Measurements from ENCODE around the gene KRTAP5-7. TPM values are rescaled to one million over a fixed set of nuclear protein-coding genes. Genes with fewer than 3 reads are reported as not detected.
"Not testable (repeated sequence)": the region's sequence is repeated elsewhere in the genome, so short reads cannot be mapped to it uniquely, and the experiment has no call there.

The KRTAP5-7 gene, protein sequence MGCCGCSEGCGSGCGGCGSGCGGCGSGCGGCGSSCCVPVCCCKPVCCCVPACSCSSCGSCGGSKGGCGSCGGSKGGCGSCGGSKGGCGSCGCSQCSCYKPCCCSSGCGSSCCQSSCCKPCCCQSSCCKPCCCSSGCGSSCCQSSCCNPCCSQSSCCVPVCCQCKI
- total RNA-seq (ENCODE audit: low replicate concordance), result 0.09 and 0.33 TPM in 2 replicates

DNA sequence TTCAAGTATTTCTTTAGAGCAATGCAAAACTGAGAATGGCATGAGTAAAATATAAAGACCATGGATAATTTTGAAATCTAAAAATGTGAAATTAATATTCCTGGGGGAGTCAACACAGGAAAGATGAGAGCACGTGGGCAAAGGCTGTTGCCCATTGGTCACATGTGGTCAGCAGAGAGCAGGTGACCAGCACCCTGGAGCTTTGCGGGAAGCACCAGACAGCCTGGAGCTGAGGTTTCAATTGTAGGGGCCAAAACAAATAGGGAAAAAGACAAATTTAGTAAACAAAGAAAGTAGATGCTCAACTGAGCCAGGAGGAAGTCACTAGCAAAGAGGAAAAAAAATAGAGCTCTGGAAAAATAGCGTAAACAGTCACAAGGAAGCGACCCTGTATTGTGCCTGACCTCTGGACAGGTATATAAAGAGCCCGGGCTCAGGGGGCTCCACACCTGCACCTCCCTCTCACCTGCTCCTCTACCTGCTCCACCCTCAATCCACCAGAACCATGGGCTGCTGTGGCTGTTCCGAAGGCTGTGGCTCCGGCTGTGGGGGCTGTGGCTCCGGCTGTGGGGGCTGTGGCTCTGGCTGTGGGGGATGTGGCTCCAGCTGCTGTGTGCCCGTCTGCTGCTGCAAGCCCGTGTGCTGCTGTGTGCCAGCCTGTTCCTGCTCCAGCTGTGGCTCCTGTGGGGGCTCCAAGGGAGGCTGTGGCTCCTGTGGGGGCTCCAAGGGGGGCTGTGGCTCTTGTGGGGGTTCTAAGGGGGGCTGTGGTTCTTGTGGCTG, at the start of gene KRTAP5-7:
TSS of gene KRTAP5-7 (plus strand) at position 472 of the 780 bp plus-strand sequence. CDS start at position 506, 34 bp downstream.
- H3K4me3 ChIP-seq (ENCODE audit: low read depth, low read length); DNase-seq (ENCODE audit: low read depth): not testable (repeated sequence)

DNA sequence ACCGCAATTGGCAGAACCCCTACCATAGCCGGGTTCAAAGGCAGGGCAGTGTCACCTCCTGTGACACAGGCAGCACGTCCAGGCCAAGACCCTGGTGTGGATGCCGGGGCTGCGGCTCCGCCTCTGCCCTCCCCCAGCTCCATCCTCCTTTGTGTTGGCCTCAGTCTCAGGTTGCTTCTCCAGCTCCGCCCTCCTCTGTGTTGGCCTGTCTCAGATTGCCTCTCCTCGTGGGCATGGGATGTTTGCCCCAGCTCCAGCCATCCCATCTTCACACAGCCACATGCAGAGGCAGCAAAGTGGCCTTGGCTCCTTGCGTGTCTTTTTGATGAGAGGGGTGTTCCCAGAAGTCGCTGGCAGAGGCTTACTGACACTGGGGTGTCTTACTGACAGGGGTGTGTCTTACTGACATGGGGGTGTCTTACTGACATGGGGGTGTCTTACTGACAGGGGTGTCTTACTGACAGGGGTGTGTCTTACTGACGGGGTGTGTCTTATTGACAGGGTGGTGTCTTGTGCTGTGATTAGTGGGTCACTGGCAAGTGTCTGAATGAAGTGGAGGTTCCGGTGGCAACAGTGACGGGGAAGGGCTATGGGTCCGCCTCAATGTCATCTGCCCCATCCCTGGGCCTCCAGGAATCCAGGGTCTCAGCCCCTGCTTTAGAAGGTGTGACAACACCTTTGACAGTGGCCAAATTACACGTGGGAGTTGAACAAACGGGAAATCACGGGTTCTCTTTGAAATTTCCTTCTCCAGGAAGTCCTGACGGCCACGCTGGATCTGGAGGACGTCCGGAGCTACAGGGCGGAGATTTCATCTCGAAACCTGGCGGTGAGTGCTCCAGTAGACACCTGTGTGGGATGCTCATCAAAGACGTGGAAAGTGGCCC, 49.2 kb upstream of the KRTAP5-7 start:
- DNase-seq (ENCODE audit: low read depth), result no peak
- no peak overlapping the region for H3K4me3 ChIP-seq (ENCODE audit: low read depth, low read length)
- TF ChIP-seq, protein P1, sequence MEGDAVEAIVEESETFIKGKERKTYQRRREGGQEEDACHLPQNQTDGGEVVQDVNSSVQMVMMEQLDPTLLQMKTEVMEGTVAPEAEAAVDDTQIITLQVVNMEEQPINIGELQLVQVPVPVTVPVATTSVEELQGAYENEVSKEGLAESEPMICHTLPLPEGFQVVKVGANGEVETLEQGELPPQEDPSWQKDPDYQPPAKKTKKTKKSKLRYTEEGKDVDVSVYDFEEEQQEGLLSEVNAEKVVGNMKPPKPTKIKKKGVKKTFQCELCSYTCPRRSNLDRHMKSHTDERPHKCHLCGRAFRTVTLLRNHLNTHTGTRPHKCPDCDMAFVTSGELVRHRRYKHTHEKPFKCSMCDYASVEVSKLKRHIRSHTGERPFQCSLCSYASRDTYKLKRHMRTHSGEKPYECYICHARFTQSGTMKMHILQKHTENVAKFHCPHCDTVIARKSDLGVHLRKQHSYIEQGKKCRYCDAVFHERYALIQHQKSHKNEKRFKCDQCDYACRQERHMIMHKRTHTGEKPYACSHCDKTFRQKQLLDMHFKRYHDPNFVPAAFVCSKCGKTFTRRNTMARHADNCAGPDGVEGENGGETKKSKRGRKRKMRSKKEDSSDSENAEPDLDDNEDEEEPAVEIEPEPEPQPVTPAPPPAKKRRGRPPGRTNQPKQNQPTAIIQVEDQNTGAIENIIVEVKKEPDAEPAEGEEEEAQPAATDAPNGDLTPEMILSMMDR (IDR thresholded peaks at IDR 0.05; ENCODE audit: insufficient read depth, low read length), result no peak

DNA sequence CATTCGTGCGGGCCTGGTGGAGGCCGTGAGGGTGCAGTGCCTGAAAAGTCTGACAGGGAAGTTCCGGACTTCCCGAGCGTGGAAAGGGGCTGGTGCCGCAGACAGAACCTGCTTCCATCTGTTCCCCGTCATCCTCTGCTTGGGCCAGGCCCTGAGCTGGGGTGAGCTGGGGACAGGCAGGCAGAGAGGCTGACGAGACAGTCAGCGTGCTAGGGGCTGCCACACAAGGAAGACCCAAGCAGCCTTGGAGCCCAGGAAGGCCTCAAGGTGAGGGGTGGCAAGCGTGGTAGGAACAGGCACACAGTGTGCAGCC, 48.6 kb upstream of the KRTAP5-7 start:
- DNase-seq (ENCODE audit: low read depth), result no peak
- H3K4me3 ChIP-seq (ENCODE audit: low read depth, low read length), result no peak overlapping the region

DNA sequence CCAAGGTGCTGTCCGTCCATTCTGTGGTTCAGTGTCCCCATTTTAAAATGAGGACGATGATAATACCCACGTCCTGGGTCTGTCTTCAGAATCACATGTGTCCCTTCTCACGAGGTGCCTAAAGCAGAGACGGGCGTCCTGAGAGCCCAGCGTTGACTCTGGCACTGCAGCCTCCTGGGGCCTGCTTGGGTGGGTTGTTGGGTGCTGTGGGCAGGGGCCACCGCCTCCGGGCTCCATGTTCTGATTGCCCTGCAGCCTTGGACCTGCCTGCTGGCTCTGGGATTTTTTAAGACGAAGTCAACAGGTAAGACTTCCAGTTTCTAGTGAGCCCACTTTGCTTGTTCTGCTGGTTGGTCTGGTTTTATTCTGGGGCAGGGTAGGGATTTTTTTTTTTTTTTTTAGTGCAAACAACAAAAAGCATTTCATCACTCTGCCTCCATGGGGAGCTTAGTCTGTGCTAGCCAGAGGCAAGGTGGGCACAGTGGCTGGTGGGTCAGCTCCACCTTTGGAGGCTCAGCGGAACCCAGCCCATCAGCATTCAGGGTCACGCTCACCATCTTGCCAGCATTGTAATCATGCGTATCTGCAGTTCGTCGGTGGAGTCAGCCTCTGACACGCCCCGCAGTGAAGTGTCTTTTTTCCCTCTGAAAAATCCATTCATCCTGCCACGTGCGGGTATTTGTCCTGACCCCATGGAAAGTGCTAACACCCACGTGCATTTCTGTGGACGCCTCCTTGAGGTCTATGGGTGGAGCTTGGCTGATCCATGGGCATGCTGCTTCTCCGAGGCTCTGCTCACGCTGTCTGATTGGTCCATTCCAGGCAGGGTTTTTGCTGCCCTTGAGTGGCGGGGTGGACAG, 45.7 kb upstream of the KRTAP5-7 start:
- no peak overlapping the region for H3K4me3 ChIP-seq (ENCODE audit: low read depth, low read length)
- TF ChIP-seq, protein P1 (IDR thresholded peaks at IDR 0.05; ENCODE audit: insufficient read depth, low read length), result no peak
- no peak for DNase-seq (ENCODE audit: low read depth)

More for the DNA sequence above, 48.6 kb upstream of the KRTAP5-7 start:
- TF ChIP-seq, protein P1 (IDR thresholded peaks at IDR 0.05; ENCODE audit: insufficient read depth, low read length), result no peak

DNA sequence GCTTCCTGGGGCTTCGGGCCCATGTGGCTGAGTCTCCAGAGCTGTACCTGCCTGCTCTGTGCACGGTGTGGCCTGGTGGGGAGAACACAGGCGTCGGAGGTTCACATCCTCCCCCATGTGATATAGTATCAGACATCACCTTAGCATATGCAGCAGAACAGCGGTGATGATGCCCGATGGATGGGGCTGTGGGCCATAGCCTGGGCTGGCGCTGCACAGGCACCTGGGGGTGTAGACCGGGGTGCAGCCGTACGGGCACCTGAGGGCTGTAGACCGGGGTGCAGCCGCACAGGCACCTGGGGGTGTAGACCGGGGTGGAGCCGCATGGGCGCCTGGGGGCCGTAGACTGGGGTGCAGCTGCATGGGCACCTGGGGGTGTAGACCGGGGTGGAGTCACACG, 44.9 kb upstream of the KRTAP5-7 start:
- DNase-seq (ENCODE audit: low read depth), result no peak
- TF ChIP-seq, protein P1 (IDR thresholded peaks at IDR 0.05; ENCODE audit: insufficient read depth, low read length), result no peak
- no peak overlapping the region for H3K4me3 ChIP-seq (ENCODE audit: low read depth, low read length)

DNA sequence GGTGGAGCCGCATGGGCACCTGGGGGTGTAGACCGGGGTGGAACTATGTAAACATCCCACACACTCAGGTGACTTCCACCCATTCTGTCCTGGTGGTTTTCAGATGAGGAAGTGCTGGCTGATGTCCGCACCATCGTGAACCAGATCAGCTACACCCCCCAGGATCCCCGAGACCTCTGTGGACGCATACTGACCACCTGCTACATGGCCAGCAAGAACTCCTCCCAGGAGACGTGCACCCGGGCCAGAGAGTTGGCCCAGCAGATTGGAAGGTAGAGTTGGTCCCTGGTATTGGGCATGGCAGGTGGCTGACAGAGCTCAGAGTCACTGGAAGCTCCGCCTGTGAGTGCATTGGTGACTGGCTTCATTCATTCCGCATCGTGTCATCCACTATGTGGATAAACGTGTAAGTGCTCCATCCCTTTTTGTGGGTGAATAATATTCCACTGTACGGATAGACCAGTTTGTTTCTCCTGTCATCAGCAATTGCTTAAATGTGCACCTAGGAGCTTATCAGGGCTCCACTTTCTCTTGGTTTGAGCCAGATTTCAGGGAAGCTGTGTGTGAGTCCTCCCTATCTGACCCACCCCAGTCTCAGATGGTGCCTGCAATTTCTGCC, 44.2 kb upstream of the KRTAP5-7 start:
- no peak for DNase-seq (ENCODE audit: low read depth)
- H3K4me3 ChIP-seq (ENCODE audit: low read depth, low read length), result no peak overlapping the region
- TF ChIP-seq, protein P1 (IDR thresholded peaks at IDR 0.05; ENCODE audit: insufficient read depth, low read length), result no peak

Measured in fibroblast of the aortic adventitia (primary cell).